HUES6 (cell line): ENCODE measurements around the gene CCDC9B.

Experiments used
- H3K27ac ChIP-seq: 2 replicates; pipeline ENCODE4 v1.7.0; 2013; ENCODE audit warnings: low read depth, mild to moderate bottlenecking, low read length, inconsistent platforms
- H3K27me3 ChIP-seq: 2 replicates; pipeline ENCODE4 v1.6.1; 2013; ENCODE audit warnings: low read length; ENCODE audit not compliant: control insufficient read depth, insufficient read depth
- H3K36me3 ChIP-seq: 2 replicates; pipeline ENCODE4 v1.6.1; 2013; ENCODE audit warnings: low read length; ENCODE audit not compliant: control insufficient read depth, insufficient read depth
- H3K4me1 ChIP-seq: 2 replicates; pipeline ENCODE4 v1.6.1; 2013; ENCODE audit warnings: low read length; ENCODE audit not compliant: control insufficient read depth, insufficient read depth
- H3K4me3 ChIP-seq: 2 replicates; pipeline ENCODE4 v1.5.1; 2013; ENCODE audit warnings: low read depth, low read length
- H3K9ac ChIP-seq: one replicate; pipeline ENCODE4 v1.6.1; 2013; ENCODE audit warnings: mild to moderate bottlenecking, low read length
- H3K9me3 ChIP-seq: 2 replicates; pipeline ENCODE4 v1.6.1; 2013; ENCODE audit warnings: low read depth, low read length; ENCODE audit not compliant: control insufficient read depth, insufficient read depth

Gene CCDC9B

GRCh38 chr15:40303576-40303975 lies 37.2 kb downstream of the CCDC9B start:
- H3K27me3 ChIP-seq: no peaks in the 10 kb centered on the region
- no peak overlapping the region for H3K27ac ChIP-seq
- H3K4me1 ChIP-seq: peaks cover 32% of the 10 kb centered on the region
- H3K9me3 ChIP-seq: peaks cover 11% of the 10 kb centered on the region; the same call in 1 of the 2 replicates
- no peak overlapping the region for H3K4me3 ChIP-seq
- no peaks in the 10 kb centered on the region for H3K36me3 ChIP-seq
- no peak overlapping the region for H3K9ac ChIP-seq

DNA sequence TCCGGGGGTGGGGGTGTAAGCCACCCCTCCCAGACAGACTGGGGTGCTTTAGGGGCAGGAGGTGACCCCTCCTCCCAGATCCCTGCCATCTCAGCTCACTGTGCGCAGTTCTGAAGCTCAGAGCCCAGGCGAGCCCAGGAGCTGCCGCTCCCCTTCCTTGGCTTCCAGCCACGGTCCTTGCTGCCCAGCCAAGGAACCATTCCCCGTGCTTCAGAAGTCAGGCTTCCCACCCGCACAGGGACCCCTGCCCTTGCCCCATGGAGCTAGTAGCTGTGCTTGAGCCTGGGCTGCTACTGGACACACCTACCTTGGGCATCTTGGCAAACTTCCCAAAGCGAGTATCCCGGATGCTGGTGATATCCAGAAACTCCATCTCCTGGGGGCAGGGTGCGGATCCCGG lies 37.8 kb downstream of the CCDC9B start:
- Histone ChIP-seq H3K4me3 (no peak overlapping the region), H3K4me1 (peaks cover 28% of the 10 kb centered on the region), H3K27me3 (no peaks in the 10 kb centered on the region)

DNA sequence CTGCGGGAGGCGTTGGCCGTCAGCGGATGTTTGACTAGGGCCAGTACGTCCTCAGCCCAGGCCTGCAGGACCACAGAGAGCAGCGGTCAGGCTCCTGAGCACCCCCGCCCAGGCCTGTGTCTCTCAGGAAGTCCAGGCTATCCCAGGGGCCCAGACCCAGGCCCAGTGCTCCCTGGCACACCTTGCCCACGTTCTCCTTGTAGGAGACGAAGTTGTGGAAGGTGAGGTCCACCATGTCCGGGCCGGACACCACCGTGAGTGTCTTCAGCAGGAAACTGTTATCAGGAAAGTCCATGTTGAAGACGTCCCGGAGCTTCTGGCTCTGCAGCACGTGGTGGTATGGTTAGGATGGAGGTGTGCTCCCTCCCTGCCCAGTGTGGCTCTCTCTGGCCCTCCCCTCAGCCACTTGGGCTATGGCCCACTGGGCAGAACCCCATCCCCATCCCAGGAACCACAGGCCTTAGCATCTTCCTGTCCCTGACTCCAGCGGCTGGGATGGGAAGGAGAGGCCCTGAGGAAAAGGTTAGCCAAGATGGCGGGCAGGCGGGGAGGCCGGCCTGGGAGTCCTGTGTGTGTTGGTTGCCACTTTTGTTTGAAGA lies 38.4 kb downstream of the CCDC9B start:
- Histone ChIP-seq H3K4me1 (peaks cover 23% of the 10 kb centered on the region), H3K27ac (no peak overlapping the region), H3K27me3 (no peaks in the 10 kb centered on the region)

More for the DNA sequence above, 37.8 kb downstream of the CCDC9B start:
- H3K36me3 ChIP-seq: no peaks in the 10 kb centered on the region
- no peak overlapping the region for H3K27ac ChIP-seq
- H3K9me3 ChIP-seq: peaks cover 11% of the 10 kb centered on the region; the same call in 1 of the 2 replicates
- no peak overlapping the region for H3K9ac ChIP-seq

GRCh38 chr15:40301467-40302179 lies 39.1 kb downstream of the CCDC9B start:
- no peak overlapping the region for H3K4me3 ChIP-seq
- peaks cover 7% of the 10 kb centered on the region; the same call in 1 of the 2 replicates for H3K27me3 ChIP-seq
- peaks cover 15% of the 10 kb centered on the region for H3K4me1 ChIP-seq
- H3K9me3 ChIP-seq: peaks cover 11% of the 10 kb centered on the region; the same call in 1 of the 2 replicates
- no peak overlapping the region for H3K9ac ChIP-seq
- H3K36me3 ChIP-seq: no peaks in the 10 kb centered on the region
- no peak overlapping the region for H3K27ac ChIP-seq

More for the DNA sequence above, 38.4 kb downstream of the CCDC9B start:
- no peak overlapping the region for H3K4me3 ChIP-seq
- peaks cover 11% of the 10 kb centered on the region; the same call in 1 of the 2 replicates for H3K9me3 ChIP-seq
- no peaks in the 10 kb centered on the region for H3K36me3 ChIP-seq
- H3K9ac ChIP-seq: no peak overlapping the region

DNA sequence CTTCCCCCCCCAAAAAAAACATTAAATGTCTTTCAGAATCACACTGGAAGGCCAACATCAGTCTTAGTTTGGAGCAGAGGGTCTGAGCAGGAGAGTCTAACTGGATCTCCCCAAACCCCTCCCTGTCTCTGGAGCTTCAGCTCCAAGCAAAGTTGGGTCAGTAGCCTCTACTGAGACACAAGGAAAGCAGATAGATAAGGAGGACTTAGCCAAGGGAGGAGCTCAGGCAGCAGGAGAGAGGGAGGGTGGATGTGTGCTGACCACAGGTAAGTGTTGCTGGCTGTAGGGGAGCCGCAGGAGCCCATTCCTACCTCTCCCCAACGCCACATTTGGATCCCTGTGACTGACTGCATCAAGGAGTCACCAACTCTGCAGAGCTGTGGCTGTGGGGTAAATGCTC lies 40.0 kb downstream of the CCDC9B start:
- Histone ChIP-seq H3K9me3 (peaks cover 11% of the 10 kb centered on the region; the same call in 1 of the 2 replicates), H3K27ac (no peak overlapping the region), H3K4me3 (no peak overlapping the region), H3K27me3 (peaks cover 7% of the 10 kb centered on the region; the same call in 1 of the 2 replicates), H3K36me3 (no peaks in the 10 kb centered on the region), H3K4me1 (peaks cover 12% of the 10 kb centered on the region; the same call in 1 of the 2 replicates), H3K9ac (no peak overlapping the region)

- no peak overlapping the region for H3K27ac ChIP-seq
- peaks cover 7% of the 10 kb centered on the region; the same call in 1 of the 2 replicates for H3K27me3 ChIP-seq
- peaks cover 12% of the 10 kb centered on the region; the same call in 1 of the 2 replicates for H3K4me1 ChIP-seq
- peaks cover 11% of the 10 kb centered on the region; the same call in 1 of the 2 replicates for H3K9me3 ChIP-seq
- no peak overlapping the region for H3K4me3 ChIP-seq
- H3K36me3 ChIP-seq: no peaks in the 10 kb centered on the region
- no peak overlapping the region for H3K9ac ChIP-seq
These were observed 40.4 kb downstream of the CCDC9B start for GRCh38 chr15:40300367-40300766.

- no peak overlapping the region for H3K27ac ChIP-seq
- no peaks in the 10 kb centered on the region for H3K36me3 ChIP-seq
- H3K4me3 ChIP-seq: no peak overlapping the region
- H3K9me3 ChIP-seq: peaks cover 11% of the 10 kb centered on the region; the same call in 1 of the 2 replicates
- H3K27me3 ChIP-seq: peaks cover 25% of the 10 kb centered on the region
- no peak overlapping the region for H3K9ac ChIP-seq
- H3K4me1 ChIP-seq: peaks cover 12% of the 10 kb centered on the region; the same call in 1 of the 2 replicates
These were observed 42.4 kb downstream of the CCDC9B start for GRCh38 chr15:40298216-40298935.

- Histone ChIP-seq H3K4me1 (peaks cover 12% of the 10 kb centered on the region; the same call in 1 of the 2 replicates), H3K27me3 (peaks cover 35% of the 10 kb centered on the region), H3K36me3 (no peaks in the 10 kb centered on the region), H3K27ac (no peak overlapping the region), H3K4me3 (no peak overlapping the region), H3K9me3 (peaks cover 11% of the 10 kb centered on the region; the same call in 1 of the 2 replicates), H3K9ac (no peak overlapping the region)
These were observed 43.4 kb downstream of the CCDC9B start for GRCh38 chr15:40297356-40297755.

DNA sequence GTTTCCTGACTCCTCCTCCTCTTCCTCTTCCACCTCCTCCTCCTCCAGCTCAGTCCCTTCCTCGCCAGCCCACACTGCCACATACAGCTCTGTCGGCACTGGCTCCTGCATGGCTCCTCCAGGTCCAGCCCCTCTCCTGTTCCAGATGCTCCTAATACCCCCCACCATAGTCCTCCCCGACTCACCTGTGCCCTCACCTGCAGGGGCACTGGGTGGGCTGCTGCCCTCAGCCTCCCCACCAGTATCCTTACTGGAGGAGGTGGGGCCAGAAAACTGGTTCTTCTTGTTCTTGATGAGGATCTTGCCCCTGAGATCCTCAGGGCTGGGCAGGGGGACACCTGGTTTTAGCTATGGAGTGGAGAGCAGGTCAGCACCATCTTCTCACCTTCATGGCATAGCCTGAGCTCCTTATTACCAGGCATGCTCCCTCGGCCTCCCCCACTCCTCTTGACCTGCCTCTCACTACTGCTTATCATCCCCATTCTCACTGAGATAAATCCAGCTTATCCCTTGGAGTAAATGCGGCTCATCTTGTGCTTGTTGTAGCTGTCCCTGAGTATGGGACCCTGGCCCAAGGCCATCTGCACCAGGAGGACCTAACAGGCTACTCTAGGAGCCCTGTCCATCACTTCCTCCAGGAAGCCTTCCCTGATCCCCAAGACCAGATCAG lies 44.0 kb downstream of the CCDC9B start:
- Histone ChIP-seq H3K27ac (no peak overlapping the region), H3K36me3 (no peaks in the 10 kb centered on the region), H3K27me3 (peaks cover 41% of the 10 kb centered on the region), H3K9me3 (peaks cover 11% of the 10 kb centered on the region; the same call in 1 of the 2 replicates), H3K4me1 (peaks cover 7% of the 10 kb centered on the region), H3K4me3 (no peak overlapping the region), H3K9ac (no peak overlapping the region)

DNA sequence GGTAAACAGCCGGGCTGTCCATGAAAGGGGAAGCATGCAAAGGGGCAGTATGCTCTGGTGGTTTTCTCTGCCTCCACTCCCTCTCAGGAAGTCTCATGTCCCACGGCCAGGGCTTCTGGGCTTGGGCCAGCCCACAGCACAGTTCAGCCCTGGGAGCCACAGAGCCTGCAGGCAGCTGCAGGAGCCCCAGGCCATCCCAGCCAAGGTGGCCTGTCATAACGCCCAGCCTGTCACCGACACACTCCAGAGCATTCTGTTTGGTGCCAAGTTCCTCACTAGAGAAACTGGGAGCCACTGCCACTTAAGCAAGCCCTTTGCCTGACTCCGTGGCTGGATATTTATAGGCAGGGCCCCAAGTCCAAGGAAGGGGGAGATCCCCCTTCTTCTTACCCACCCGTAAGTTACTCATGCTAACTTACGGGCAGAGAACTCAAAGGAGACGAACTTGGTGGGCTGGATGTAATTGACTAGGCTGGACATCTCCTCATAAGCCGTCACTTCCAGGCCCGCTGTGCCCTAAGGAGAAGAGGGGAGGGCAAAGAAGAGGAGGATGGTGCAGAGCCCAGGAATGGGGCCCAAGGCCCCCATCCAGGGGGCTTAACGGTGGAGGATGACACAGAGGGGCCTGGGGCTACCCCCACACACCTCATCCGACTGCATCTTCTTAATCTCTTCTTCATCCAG lies 44.7 kb downstream of the CCDC9B start:
- Histone ChIP-seq H3K27ac (no peak overlapping the region), H3K27me3 (peaks cover 48% of the 10 kb centered on the region), H3K9ac (no peak overlapping the region), H3K4me1 (peaks cover 6% of the 10 kb centered on the region), H3K4me3 (no peak overlapping the region), H3K9me3 (peaks cover 11% of the 10 kb centered on the region; the same call in 1 of the 2 replicates), H3K36me3 (no peaks in the 10 kb centered on the region)
